GM19043 (cell line): ENCODE data around the gene SLC66A1.

Experiments
- ATAC-seq: cut with Tn5 transposase; IDR thresholded peaks from one replicate; pipeline ENCODE4 v1.9.1; 2021; ENCODE audit warnings: low read depth; ENCODE audit not compliant: unreplicated experiment

SLC66A1 gene

DNA sequence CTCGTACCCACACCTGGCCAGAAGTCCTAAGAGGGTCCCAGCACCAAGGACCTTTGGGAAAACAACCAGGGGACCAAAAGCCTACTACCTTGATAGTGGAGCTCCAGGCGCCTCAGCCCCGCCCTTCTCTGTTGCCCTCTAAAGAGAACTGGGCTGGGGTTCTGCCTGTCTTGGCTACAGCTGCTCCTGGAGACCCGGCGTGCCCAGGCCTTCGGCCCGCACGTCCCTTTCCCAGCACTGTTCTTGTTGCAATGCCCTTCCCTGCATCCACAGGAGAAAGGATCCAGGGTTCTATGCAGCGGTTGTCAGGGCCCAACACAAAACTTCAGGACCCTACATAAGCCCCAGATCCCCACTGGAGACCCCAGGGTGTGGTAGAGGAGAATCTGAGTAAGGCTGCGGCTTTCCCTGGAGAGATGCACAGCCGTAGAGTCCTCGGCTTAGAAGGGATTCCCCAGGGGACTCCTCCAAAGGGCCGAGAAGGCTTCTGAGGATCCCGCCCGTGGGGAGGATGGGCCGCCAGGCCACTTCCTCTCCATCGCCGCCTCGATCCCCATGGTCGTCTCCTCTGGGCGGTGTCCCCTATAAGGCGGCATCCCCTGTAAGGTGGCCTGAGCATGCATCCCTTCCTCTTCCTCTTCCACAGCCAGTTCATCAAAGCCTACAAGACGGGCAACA, 12.0 kb downstream of the SLC66A1 start:
- no peak for ATAC-seq

DNA sequence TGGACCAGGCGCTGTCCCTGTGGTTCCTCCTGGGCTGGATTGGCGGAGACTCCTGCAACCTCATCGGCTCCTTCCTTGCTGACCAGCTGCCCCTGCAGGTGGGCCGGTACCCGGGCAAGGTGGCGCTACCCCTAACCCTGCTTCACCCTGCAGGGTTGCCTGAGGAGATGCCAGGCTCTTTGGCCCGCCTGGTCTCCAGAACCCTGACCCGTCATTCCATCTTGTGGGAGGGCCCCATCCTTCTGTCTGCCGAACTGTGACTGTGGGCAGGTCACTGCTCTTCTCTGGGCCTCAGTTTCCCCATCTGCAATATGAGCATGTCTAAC, 12.5 kb downstream of the SLC66A1 start:
- ATAC-seq, result no peak

DNA sequence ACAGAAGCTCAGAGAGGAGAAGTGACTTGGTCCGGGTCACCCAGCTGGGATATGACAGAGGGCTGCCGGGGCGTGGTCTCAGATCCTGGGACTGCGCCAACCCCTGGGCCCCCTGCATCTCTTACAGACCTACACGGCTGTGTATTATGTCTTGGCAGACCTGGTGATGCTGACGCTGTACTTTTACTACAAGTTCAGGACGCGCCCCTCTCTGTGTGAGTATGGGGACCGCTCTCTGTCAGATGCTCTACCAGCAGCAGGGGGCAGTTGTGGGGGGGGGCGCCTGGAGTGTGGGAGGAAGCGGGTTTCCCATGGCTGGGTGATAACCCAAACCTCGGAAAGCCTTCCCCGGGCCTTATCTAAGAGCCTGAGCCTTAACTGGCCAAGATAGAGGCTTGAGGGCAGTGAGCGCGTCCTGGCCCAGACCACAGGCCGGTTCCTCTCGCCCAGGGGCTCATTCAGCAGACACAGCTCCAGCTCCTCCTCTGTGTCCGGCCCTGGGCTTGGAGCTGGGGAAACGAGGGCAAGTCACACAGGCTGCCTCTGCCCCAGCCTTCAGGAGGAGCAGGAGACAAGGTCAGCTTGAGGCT, 13.3 kb downstream of the SLC66A1 start:
- no peak for ATAC-seq

GRCh38 chr1:19325958-19326747, 14.0 kb downstream of the SLC66A1 start:
- no peak for ATAC-seq

DNA sequence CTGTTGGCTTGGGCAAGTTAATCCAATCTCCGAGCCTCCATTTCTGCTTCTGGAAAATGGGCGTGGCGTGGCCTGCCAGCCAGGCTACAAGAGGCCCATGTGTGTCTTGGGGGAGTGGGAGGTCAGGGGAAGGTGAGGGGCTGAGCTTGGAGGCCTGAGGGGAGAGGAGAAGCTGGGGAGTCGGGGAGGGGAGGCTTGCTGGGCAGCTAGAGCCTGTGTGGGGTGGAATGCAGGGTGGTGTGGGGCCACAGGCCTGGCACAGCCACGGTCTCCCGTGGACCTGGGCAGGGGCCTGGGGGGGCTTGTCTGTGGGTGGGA, 14.6 kb downstream of the SLC66A1 start:
- no peak for ATAC-seq

- ATAC-seq, result no peak
These were observed 15.2 kb downstream of the SLC66A1 start for GRCh38 chr1:19327301-19327700.

DNA sequence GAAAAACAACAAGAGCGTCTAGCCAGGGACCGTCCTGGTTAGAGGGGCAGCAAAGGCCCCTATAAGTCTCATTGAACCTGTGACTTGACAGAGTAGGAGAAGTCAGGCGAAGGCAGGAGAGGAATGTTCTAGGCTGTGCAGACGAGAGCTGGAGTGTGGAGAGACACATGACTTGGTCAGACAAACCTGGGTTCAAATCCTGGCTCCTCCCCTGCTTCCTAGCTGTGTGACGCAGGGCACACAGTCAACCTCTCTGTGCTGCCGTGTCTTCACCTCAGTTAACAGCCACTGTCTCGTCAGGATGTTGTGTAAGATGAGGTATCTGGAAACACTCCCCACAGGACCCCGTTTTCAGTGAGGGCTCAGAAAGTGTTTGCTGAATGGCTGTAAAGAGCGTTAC, 15.6 kb downstream of the SLC66A1 start:
- ATAC-seq, result no peak

GRCh38 chr1:19328486-19328885, 16.4 kb downstream of the SLC66A1 start:
- no peak for ATAC-seq

- no peak for ATAC-seq
These were observed 17.1 kb downstream of the SLC66A1 start for GRCh38 chr1:19329188-19329587.

DNA sequence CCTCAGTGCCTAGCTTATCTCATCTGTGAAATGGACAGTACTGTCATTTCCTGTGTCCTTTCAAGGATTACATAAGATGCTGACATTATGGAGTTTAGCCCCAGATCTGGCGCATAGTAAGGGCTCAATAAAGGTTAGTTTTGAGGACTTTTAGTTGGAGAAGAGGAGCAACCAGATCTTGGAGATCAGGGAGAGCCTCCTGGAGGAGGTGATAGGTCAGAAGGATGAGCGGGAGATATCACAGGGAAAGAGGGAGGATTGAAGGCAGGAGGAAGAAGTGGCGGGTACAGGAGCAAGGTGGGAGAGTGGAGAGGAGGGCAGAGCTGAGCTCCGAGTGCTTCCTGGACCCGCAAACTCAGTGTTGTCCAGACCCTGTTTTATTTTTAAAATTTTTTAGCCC, 17.5 kb downstream of the SLC66A1 start:
- ATAC-seq, result no peak

DNA sequence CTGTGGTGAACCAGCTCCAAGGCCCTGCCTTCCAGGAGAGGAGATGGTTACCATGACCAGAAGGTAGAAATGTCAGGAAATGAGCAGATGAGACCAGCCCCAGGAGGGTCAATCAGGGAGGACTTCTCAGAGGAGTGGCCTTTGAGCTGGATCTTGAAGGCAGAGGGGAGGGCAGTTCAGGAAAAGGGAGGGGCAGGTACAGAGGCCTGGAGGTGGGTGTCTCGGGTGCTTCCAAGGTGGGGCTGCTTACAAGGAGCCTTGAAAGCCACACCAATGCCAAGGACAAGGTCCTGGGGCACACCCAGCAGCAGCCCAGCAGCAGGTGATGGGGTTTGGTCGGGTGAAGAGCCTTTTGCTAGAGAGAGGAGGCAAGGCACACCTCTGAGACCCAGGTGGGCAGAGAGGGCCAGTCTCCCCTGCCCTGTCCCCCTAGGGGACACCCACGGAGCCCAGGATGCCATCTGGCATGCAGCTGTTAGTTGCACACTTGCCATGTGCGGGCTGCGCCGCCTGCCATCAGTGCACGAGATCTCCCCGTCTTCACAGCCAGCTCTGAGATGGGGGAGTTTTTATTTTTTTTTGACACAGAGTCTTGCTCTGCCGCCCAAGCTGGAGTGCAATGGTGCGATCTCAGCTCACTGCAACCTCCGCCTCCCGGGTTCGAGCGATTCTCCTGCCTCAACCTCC, 18.5 kb downstream of the SLC66A1 start:
- ATAC-seq, result no peak

- no peak for ATAC-seq
These were observed 19.2 kb downstream of the SLC66A1 start for GRCh38 chr1:19331262-19331878.

DNA sequence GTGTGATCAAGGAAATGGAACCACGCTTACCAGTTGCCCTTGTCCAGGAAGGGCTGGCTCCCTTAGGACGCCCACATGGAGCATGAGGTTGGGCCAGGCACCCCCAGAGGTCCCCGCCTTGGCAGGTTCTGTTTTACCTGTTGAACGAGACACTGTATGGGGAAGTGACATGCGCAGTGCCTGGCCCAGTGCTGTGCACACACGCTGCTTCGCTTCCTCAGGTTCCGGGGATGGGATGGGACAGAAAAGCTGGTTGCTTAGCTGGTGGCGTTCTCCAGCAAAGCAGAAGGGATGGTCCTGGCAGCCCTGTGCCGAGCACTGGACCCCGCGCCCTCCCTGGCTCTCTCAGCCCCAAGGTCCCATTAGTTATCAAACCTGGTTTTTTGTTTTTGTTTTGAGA, 20.7 kb downstream of the SLC66A1 start:
- ATAC-seq, result no peak

GRCh38 chr1:19333587-19334354, 21.6 kb downstream of the SLC66A1 start:
- no peak for ATAC-seq

DNA sequence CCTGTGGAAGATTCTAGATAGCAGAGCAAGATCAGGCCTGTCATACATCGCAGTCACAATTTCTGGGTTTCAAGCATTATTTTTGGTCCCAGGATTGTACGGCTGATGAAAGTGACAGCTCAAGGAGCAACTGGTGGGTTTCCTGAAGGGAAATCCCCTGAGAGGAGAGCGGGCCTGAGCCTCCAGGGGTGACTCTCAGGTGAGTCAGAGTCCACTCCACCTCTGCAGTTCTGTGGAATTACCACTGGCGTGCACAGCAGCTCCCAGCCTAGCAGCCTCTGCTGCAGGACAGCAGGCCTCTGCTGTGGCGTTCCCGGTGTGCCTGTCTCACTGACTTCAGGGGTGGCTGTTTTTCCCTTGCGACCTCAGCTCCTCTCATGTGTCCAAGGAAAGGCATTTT, 24.4 kb downstream of the SLC66A1 start:
- ATAC-seq, result no peak

- no peak for ATAC-seq
These were observed 25.2 kb downstream of the SLC66A1 start for GRCh38 chr1:19337289-19337688.

- no peak for ATAC-seq
These were observed 26.2 kb downstream of the SLC66A1 start for GRCh38 chr1:19338323-19338762.

GRCh38 chr1:19339214-19339861, 27.2 kb downstream of the SLC66A1 start:
- ATAC-seq, result no peak

GRCh38 chr1:19340387-19340937, 28.3 kb downstream of the SLC66A1 start:
- ATAC-seq, result no peak
